ENCODE measurements around the gene MYH2.
"Not testable (repeated sequence)": the region's sequence is repeated elsewhere in the genome, so short reads cannot be mapped to it uniquely, and the experiment has no call there.

The MYH2 gene

DNA sequence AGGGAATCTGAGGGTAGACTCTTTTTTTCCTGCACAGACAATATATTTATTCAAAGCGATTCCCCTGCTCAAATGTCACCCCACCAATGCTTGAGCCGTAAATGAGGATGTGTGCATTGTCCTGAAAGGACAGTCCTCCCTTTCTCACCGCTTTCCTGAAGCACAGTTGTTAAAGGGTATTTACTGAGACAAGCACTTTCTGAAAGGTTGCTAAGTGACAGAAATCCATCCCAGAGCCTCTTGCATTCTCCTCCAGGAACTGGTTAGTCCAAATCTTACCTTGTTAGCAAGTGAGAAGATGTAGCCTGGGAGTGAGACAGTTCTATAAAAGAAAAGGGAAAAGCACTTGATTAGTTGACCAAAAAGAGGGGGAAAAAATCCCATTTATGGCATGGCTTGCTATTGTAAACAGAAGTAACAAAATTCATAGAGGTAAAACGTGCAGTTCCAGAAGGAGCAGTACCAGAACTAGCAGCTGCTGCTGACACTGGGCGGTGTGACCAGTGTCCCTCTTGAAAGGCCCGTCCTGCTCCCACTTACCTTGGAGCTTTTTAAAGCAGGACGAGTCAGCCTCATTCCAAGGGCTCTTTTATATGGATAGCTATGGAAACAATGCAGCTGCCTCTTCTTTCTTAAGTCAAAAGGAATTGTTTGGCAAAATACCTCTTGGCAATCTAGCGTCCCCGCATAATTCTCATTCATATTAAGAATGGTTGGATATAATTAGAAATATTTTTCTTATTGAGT is at the start of gene MYH2:
TSS of gene MYH2 (minus strand) at position 563 of the 747 bp plus-strand sequence. CDS start 1,738 bp downstream, outside the sequence.
- DNase-seq (ENCODE audit: low spot score), result peak; percentile 37

DNA sequence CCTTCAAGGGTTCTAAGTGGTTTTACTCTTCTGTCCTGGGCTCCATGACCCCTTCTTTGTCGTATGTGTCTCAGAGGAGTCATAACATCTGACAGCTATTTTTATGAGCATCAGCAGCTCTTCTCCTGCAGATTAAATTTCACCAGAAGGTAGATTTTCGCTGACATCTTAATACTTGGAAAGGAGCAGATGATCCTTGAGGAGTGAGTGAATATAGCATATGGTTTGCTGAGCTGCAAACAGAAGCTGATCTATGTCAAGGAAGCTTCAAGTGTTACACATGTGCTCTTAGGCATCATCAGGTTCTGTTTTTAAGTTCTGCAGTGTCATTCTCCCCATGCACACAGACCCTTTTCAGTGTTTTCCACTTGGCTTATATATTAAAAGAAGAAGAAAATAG is 49.2 kb upstream of the MYH2 start:
- no peak for DNase-seq (ENCODE audit: low spot score)

DNA sequence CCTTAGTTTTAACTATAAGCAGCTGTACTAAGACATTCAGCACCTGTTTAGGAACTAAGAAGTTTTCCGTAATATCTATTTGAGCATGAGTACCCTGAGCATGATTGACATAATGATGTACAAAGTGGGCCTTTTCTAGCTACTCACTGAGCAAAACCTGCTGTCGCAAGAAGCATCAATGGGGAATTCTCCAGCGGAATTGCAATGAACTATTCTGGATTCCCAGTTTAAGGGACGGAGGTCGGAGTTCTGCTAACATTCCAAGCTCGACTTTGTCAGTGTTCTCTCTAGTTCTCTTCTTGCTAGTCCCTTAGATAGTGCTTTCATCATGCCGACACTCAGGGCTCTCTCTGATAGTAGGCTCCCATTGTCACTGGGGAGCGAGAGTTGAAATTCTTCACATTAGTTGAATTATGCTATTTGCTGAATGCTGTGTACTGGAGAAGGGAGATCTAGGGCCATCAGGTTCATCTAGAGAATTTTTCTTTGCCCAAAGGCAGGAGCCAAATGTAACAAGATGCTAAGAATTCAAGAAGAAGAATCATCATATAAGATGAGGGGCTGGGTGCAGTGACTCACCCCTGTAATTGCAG is 40.2 kb upstream of the MYH2 start:
- no peak for DNase-seq (ENCODE audit: low spot score)

DNA sequence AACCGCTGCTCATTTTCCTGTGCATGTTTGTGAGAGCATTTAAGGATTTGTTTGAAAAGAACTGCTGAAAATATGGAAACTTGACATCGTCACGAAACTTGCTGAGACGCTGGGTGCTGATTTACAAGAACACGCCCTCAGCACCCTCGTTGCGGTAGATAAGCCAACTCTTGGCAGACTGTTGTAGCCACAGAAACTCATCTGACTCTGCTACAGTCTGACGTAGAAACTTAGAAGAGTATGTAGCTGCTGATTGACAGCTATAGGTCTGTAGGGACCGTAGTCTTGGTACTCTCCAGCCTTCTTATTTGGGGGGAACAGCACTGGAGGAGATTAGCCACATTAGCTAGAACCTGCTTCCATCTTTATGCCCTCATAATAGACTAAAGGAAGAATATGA is 36.1 kb upstream of the MYH2 start:
- no peak for DNase-seq (ENCODE audit: low spot score)

DNA sequence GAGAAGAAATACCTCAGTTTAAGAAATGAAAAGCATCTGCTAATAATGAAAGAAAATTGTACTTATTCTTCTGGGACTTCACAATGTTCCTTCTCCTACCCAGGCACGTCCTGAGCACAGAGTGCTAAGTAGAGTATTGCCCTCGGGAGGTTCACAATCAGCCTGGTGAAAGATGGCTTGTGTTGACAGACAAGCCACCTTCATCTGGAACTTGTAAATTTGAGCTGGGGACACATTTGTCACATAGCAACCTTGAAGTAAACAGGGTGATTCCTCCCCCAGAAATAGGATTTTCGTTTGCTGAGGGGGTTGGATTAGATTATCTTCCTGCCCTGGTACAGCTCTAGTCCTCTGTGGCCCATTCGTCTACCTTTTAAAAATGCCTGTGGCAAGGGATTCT is 34.4 kb upstream of the MYH2 start:
- no peak for DNase-seq (ENCODE audit: low spot score)

DNA sequence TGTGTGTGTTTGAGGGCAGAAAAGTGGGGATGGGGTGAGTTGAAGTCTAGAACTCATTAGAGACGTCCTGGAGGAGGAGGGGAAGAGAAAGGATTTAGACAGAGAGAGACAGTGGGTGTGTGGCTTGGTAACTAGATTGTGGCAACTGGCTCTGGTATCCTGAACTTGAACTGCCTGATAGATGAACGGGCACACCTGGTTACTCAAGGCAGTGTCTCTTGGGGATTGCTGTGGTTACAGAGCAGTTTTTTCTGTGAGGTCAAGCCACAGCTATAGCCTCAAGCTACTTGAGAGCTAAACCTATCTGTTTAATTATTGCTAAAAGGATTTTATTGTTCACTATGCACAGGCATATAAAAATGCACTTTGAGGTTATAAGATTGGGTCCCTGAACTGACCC is 29.8 kb upstream of the MYH2 start:
- no peak for DNase-seq (ENCODE audit: low spot score)

DNA sequence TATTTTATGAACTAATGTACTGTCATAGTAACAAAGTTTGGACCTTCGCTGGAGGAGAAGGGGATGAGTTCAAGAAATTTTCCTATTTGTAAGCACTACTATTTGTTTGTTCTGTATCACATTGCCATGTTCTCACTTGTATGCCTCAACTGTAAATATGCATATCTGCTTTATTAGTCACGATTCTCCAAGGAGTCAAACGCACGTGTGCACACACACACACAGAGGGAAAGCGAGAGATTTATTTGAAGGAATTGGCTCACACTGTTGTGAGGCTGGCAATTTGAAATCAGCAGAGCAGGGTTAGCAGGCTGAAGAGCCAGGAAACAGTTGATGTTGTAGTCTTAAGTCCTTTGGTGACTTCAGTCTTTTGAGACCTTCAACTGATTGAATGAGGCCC is 24.9 kb upstream of the MYH2 start:
- DNase-seq (ENCODE audit: low spot score), result no peak

DNA sequence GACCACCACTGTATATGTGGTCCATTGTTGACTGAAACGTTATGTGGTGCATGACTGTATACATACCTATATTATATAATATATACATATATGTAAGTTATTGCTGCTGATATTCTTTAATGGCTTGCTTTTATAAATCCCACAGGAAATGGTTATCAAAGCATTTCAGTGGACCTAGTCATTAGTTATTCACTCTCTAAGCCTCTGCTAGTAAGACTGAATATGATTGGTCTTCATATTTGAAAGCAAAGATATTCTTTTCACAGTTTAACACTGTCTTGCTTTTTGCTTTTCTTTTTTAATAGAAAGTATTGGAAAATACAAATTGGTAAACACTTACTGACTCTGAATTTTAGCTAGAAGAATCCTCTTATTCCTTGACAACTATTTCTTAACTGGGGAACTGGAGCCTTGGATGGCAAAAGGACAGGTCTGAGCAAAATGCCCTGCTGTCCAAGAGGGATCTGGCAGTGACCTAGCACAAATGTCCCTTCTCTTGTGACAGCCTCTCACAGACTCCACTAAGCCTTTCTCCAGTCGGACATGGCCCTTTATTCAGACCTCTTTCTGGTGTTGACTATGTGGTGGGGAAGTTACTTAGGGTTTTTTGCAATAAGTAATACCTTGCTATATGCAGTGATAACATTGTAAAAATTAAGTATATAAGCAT is 14.7 kb upstream of the MYH2 start:
- no peak for DNase-seq (ENCODE audit: low spot score)

DNA sequence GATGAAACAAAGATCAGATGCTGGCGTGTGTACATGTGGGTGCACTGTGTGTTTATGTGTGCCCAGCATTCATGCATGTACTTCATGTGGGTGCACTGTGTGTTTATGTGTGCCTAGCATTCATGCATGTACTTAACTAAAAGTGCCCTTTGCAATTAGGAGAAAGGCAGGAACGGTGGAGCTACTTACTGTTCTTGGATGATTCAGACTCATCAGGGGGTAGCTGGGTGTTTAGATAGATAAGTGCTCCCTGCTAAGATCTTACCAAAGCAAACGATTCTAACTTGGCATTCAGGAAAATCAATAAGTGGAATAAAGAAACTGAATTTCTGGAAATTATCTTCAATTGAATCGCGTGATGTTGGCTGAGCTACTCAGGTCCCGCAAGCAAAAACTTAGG is 8.6 kb upstream of the MYH2 start:
- no peak for DNase-seq (ENCODE audit: low spot score)

DNA sequence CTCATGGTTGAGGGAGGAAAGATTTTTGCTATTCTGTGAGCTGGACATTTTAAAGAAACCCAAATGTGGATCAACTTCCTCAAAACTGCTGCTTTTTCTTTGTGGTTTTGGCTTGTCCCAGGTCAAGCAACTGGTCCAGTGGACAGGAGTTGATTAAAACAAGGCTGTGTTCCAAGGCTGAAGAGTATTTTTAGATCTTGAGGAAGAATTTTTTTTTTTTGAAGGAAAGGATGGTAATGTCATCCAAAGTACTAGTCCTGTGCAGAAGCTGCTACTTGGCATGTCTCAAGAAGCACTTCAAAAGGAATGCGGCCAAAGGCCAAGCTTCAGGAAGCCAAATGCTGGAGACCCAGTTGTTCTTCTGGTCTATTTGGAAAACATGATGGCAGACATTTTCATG is 8.0 kb upstream of the MYH2 start:
- DNase-seq (ENCODE audit: low spot score), result no peak

DNA sequence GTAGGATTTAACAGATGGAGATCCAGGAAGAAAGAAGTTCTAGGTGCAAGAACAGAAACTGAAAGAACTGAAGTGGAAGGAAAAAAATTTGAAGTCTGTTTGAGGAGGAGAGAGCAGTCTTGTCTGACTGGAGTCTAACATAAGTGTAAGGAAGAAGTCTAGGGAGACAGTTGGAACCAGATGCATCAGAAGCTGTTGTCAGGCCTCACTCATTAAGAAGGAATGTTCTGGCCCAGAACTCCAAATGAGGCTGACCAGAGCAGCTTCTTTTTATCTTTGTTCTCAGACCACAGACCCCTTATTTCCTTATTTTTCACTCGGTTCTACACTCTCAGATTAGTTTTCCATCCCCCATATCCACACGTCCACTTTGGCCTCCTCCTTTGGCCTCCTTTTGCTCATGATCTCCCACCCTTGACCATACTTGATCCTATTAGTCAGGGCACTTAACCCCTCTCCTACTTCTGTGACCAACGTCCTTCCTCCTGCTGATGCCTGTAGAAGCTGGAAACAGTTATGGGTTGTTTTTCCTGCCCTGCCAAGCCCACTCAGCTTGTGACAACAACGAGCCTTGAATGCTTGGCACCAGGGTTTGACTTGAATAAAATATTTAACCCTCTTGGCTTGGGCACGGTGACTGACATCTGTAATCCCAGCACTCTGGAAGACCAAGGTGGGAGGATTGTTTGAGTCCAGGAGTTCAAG is 7.0 kb upstream of the MYH2 start:
- no peak for DNase-seq (ENCODE audit: low spot score)

DNA sequence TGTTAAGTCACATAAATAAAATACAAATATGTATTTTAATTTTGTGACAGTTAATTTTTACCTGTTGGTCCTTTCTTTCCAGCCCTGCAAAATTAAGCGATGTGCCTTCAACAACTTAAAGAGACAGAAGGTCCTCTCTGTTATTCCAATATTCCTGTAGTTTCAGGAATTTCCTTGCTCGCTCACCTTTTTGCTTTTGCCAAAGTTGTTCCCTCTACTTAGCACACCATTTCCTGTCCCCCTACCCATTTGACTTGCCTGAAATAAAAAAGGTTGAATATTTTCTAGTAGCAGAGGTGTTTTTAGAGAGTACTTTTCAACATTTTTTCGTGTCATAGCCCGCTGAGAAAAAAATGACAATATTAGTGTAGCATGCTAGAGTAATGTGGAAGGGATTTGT is 556 bp upstream of the MYH2 start:
- DNase-seq (ENCODE audit: low spot score), result no peak

DNA sequence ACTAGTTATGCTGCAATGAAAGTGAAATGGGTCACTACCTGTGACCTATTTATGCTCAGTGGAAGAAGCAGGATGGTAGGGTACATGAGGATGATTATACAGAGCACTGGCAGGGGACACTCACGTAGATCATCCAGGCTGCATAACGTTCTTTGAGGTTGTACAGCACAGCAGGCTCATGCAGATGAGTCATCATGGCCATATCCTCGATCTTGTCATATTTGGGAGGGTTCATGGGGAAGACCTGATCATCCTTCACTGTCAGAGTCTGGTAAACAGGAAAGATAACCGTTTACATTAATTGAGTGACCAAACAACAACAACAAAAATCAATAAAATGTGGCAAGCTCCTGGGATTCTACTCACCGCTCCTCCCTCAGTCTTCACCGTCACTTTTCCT is 2.1 kb downstream of the MYH2 start:
- DNase-seq (ENCODE audit: low spot score), result no peak

DNA sequence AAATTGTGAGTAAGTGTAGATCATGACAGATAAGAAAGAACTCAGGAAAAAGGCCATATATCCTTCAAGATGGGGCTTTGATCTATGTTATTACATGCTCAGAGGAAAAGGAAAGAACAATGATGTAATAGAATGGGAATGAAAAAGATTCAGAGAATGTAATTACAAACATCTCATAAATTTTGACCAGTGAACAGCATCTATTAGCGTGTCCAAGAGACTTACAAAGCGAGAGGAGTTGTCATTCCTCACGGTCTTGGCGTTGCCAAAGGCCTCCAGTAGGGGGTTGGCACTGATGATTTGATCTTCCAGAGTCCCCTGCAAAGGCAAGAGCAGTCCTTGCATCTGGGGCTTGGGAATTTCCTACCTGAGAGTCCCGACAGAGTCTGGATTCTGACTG is 6.0 kb downstream of the MYH2 start:
- DNase-seq (ENCODE audit: low spot score), result not testable (repeated sequence)

DNA sequence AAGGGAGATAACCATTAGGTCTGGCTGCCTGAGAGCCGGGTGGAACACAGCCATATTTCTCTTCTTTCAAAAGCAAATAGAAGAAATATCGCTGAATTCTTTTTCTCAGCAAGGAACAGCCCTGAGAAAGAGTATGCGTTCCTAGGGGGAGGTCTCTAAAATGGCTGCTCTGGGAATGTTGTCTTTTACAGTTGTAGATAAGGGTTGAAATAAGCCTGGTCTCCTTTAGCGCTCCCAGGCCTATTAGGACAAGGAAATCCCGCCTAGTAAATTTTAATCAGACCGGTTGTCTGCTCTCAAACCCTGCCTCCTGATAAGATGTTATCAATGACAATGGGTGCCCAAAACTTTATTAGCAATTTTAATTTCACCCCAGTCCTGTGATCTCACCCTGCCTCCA is 8.3 kb downstream of the MYH2 start:
- DNase-seq (ENCODE audit: low spot score), result not testable (repeated sequence)

DNA sequence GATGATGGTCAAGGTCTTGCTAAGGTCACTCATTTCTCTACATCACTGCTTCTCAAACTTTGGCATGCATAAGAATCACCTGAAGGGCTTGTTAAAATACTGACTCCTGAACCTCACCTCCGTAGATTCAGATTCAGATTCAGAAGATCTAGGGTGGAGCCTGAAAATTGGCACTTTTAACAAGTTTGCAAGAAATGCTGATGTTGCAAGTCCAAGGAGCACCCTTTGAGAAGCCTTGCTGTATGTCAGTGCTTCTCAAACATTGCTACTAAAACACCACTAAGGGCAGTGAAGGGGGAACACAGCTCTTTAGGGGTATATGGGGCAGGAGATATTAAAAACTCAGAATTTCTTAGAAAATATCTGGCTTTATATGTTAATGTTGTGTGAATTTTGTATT is 17.4 kb downstream of the MYH2 start:
- no peak for DNase-seq (ENCODE audit: low spot score)

DNA sequence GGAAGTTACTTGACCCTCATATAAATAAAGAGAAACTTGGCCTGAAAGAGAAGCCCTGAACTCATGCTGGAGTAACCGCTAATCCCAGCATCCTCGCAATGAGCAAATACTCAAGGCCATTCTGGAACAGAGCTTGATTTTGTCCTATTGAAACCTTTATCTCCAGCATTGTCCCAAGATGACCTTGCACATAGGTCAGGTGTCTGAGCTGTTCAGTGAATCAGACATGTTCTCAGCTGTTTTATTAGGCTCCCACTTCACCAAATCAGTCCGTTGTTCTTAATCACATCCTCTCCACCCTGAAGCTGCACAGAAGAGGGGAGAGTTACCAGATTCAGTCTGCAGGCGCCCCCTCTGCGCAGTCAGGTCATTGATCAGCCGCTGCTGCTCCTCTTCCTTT is 22.0 kb downstream of the MYH2 start:
- DNase-seq (ENCODE audit: low spot score), result no peak

DNA sequence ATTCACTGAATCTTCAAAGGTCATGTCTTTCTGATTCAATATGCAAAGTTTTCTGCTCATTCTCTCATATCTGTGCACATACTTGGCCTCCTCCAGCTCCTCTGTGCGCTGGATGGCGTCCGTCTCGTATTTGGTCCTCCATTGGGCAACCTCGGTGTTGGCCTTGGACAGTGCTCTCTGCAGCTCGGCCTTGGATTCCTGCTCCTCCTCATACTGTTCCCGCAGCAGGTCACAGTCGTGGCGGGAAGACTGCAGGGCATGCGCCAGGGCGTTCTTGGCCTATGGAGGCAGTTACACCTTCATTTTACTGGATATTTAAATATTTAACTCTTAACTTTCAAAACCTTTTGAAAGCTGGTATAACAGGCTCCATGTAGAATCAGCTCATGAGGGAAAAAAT is 22.9 kb downstream of the MYH2 start:
- DNase-seq (ENCODE audit: low spot score), result no peak

DNA sequence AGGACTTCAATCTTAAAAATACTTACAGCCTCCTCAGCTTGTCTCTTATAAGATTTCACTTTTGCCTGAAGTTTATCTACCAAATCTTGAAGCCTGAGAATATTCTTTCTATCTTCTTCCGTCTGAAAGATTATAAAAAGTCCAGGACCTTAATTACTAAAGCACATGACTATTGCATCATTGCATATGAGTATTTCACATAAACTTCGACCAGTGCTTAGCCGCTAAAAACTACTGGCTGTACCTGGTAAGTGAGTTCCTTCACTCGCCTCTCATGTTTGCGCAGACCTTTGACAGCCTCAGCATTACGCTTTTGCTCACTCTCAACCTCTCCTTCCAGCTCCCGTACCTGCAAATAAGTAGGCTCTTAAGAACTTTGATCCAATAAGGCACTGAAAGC is 26.4 kb downstream of the MYH2 start:
- no peak for DNase-seq (ENCODE audit: low spot score)

DNA sequence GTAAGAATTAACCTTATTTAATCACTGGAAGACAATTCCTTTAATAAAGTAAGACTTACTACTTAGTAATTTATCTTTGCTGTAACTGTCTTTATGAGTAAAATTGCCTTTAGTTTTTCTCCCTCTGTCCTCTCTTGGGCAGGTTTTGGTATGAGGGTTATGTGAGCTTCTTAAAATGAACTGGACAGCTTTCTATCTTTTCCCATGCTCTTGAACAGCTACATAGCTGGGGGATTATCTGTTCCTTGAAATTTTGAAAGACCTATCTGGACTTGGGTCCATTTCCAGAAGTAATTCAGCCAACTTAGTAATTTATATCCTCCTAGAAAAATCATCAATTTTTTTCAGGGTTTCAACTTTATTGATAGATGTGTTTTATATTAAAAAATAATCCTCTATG is 27.5 kb downstream of the MYH2 start:
- no peak for DNase-seq (ENCODE audit: low spot score)

DNA sequence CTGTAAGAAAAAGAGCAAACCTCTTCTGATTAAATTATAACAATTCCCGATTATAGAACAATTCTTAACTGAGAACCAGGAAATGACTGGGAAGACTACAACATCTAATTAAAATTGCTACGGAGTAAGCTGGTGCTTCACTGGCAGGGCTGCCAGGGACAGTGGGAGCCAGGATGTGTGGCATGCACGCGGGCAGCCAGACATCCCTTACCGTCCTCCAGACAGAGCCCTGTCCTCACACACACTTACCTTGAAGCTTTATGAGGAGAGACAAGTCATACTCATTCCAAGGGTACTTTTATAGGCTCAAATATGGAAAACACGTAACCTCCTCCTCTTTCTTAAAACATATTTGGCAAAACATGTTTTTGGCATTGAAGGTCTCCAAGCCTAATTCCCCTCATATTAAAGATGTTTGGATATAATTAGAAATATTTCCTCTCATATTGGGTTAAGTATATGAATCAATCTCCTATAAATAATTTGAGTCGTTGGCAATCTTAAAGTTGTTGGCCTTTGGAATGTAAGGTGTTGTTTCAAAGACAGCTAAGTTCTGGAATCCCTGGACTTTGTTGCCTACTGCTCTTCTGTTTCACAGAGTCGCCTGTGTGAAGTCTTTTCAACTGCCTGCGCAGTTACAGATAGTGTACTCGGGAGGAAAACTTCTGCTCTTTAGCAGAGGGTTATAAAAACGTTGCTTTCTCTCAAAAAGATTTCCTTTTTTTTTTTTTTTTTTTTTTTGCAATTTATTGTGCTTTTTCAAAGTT is 31.0 kb downstream of the MYH2 start, which contains the start of gene MYH1:
TSS of gene MYH1 (minus strand) at position 272 of the 767 bp plus-strand sequence. CDS start 1,900 bp downstream, outside the sequence.
- DNase-seq (ENCODE audit: low spot score), result no peak

DNA sequence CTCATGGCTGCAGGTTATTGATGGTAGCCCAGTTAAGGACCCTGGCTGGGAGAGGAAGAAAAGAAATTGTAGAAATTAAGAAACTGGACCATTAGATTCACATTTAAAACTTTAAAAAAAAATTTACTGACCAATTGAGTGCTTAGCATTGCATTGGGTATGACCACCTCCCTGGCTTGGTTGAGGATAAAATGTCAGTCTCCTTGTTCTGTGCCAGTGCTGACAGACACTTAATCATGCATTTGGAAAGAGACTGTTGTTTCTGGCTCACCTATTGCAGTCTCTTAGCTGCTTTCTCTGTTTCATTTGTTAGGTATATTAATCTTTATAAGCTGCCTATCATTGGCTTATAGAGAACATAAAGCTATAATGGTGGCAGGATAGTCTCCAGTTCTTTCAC is 32.8 kb downstream of the MYH2 start:
- DNase-seq (ENCODE audit: low spot score), result no peak
